B cell (primary cell): Measurements from ENCODE around the gene MAPKBP1. TPM values are rescaled to one million over a fixed set of nuclear protein-coding genes. Genes with fewer than 3 reads are reported as not detected.

Experiments
- ATAC-seq: fragments of 200-7000 bp; cut with Tn5 transposase; one replicate; pipeline ENCODE4 v1.10.0; 2021; ENCODE audit warnings: low read depth, mild to moderate bottlenecking, moderate number of reproducible peaks, moderate library complexity
- CTCF ChIA-PET: fragments of 350-600 bp; sonication (Branson Sonifier 250); formaldehyde crosslinking; loops from one replicate; lab custom pipeline; 2021; ENCODE audit warnings: antibody characterized with exemption, inconsistent platforms; lab: Charles Lee
- POLR2A ChIA-PET: fragments of 350-600 bp; sonication (Branson Sonifier 250); formaldehyde crosslinking; loops from one replicate; lab custom pipeline; 2021; ENCODE audit warnings: antibody characterized with exemption; lab: Charles Lee
- DNase-seq: peaks from one replicate; pipeline ENCODE4 v3.0.0; 2013
- H2AFZ ChIP-seq: 2 replicates; pipeline ENCODE4 v1.6.1; 2012; ENCODE audit warnings: mild to moderate bottlenecking, low read depth, low read length; ENCODE audit not compliant: insufficient read depth, poor library complexity, severe bottlenecking
- H3K27ac ChIP-seq, 2 donors: 1 replicate in 1 of 2; 2 replicates in 1 of 2; pipeline ENCODE4 v1.5.1; 2012 to 2013; ENCODE audit warnings: low read length in 2 of 2, mild to moderate bottlenecking in 2 of 2, moderate library complexity in 1 of 2
- H3K27me3 ChIP-seq, 4 experiments: fragments of 200-600 bp in 1 of 4; sonication (generic) in 1 of 4; replicated peaks in 1 of 4; 1 replicate in 2 of 4; 2 replicates in 2 of 4; pipeline versions ENCODE4 v1.6.1 to v1.7.0; 2013 to 2016; ENCODE audit warnings: low read length in 3 of 4, mild to moderate bottlenecking in 2 of 4, mixed read lengths in 1 of 4, moderate library complexity in 1 of 4; ENCODE audit not compliant: insufficient read depth in 4 of 4, control insufficient read depth in 3 of 4; ENCODE audit errors: control extremely low read depth in 1 of 4
- H3K36me3 ChIP-seq, 2 experiments: replicated peaks in 1 of 2; 1 replicate in 1 of 2; 2 replicates in 1 of 2; pipeline versions ENCODE4 v1.6.1 to v1.7.1; 2013; ENCODE audit warnings: low read length in 1 of 2; ENCODE audit not compliant: insufficient read depth in 2 of 2, control insufficient read depth in 1 of 2; ENCODE audit errors: control extremely low read depth in 1 of 2, extremely low read depth in 1 of 2
- H3K4me1 ChIP-seq, 2 donors: fragments of 200-600 bp in 1 of 2; sonication (generic) in 1 of 2; 1 replicate in 1 of 2; 2 replicates in 1 of 2; pipeline versions ENCODE4 v1.5.1 to v1.6.1; 2013 to 2017; ENCODE audit warnings: low read length in 2 of 2; ENCODE audit not compliant: control insufficient read depth in 2 of 2, insufficient read depth in 2 of 2
- H3K4me2 ChIP-seq: replicated peaks from 2 replicates; pipeline ENCODE3; 2012; ENCODE audit warnings: mild to moderate bottlenecking, low read depth, low read length; ENCODE audit not compliant: poor library complexity, severe bottlenecking
- H3K4me3 ChIP-seq, 5 experiments: fragments of 200-600 bp in 1 of 5; sonication (generic) in 1 of 5; 1 replicate in 3 of 5; 2 replicates in 2 of 5; pipeline versions ENCODE4 v1.5.1 to v1.7.0; 2011 to 2016; ENCODE audit warnings: low read length in 4 of 5, mild to moderate bottlenecking in 4 of 5, low read depth in 2 of 5, control low read depth in 1 of 5, moderate library complexity in 1 of 5; ENCODE audit not compliant: insufficient read depth in 1 of 5; ENCODE audit errors: control extremely low read depth in 1 of 5, extremely low read depth in 1 of 5
- H3K79me2 ChIP-seq: fragments of 200-600 bp; sonication (generic); one replicate; pipeline ENCODE4 v1.6.0; 2016; ENCODE audit warnings: low read length; ENCODE audit not compliant: control insufficient read depth, insufficient read depth
- H3K9ac ChIP-seq: fragments of 200-600 bp; sonication (generic); 2 replicates; pipeline ENCODE4 v1.6.1; 2017; ENCODE audit warnings: mild to moderate bottlenecking, low read length, moderate library complexity
- H3K9me3 ChIP-seq, 3 donors: one replicate each; pipeline versions ENCODE4 v1.6.1 to v1.7.1; 2013; ENCODE audit warnings: low read length in 2 of 3; ENCODE audit not compliant: control insufficient read depth in 2 of 3, insufficient read depth in 1 of 3; ENCODE audit errors: control extremely low read depth in 1 of 3
- H4K20me1 ChIP-seq: 2 replicates; pipeline ENCODE4 v1.6.0; 2012; ENCODE audit warnings: mild to moderate bottlenecking, low read length; ENCODE audit not compliant: insufficient read depth, control insufficient read depth, poor library complexity, severe bottlenecking
- H3K27ac Mint-ChIP-seq: one replicate; pipeline ENCODE4 v1.8.0; 2021; ENCODE audit warnings: mixed read lengths
- H3K27me3 Mint-ChIP-seq: one replicate; pipeline ENCODE4 v1.8.0; 2021; ENCODE audit warnings: mixed read lengths
- H3K4me1 Mint-ChIP-seq: one replicate; pipeline ENCODE4 v1.8.0; 2021; ENCODE audit warnings: mixed read lengths
- H3K4me3 Mint-ChIP-seq: one replicate; pipeline ENCODE4 v1.8.0; 2021; ENCODE audit warnings: mixed read lengths
- H3K9me3 Mint-ChIP-seq: one replicate; pipeline ENCODE4 v1.8.0; 2022; ENCODE audit warnings: mixed read lengths; ENCODE audit not compliant: insufficient read depth
- EZH2 ChIP-seq: IDR thresholded peaks from 2 replicates; pipeline ENCODE4 v1.6.1; 2012; ENCODE audit warnings: borderline replicate concordance, low read depth, mild to moderate bottlenecking, moderate library complexity, low read length; ENCODE audit not compliant: insufficient read depth, poor library complexity, severe bottlenecking
- WGBS: methylation state at CpG from one replicate; pipeline ENCODE4 v1.1.5; 2013; ENCODE audit warnings: missing lambda C conversion rate; ENCODE audit not compliant: insufficient coverage; 5-methylcytosine and 5-hydroxymethylcytosine counted together
- intact Hi-C: fragments of 100-400 bp; cut with micrococcal nuclease; formaldehyde crosslinking; loops from one replicate; pipeline ENCODE4 v1.10.0; 2022
- polyA plus RNA-seq: library from polyadenylated mRNA; depleted of rRNA; stranded (reverse); fragments of >200 nt; gene quantifications from 2 replicates; pipeline ENCODE4 v1.2.3, GENCODE V29; 2012
- total RNA-seq, 2 donors: library from RNA; stranded (reverse); fragments of 120-200 nt in 1 of 2; gene quantifications; 1 replicate in 1 of 2; 2 replicates in 1 of 2; pipeline versions ENCODE4 v1.2.3 to v1.2.4, GENCODE V29; 2013 to 2022
- TF ChIP-seq, protein P1 (sequence below): fragments of 200-600 bp; IDR thresholded peaks from one replicate; pipeline ENCODE4 v1.8.0; 2022; ENCODE audit warnings: antibody characterized with exemption, mild to moderate bottlenecking

Gene MAPKBP1
- total and polyA plus RNA-seq, 2 donors (not counting 1 experiment from before 2014, with no cell fraction given): 14.1 to 59.2 TPM

DNA sequence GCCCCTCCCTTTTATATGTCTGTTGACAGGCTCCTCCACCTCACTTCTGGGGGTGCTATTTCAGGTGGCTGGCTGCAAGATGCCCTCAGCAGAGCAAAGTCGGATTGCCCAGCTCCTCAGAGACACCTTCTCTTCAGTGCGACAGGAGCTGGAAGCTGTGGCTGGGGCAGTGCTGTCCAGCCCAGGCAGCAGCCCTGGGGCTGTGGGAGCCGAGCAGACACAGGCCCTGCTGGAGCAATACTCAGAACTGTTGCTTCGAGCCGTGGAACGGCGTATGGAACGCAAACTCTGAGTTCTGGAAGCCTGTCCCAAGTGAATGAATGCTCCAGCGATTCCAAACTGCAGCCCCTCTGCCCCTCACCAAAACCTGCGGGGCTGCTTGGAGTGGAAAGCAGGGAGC lies 50.9 kb downstream of the MAPKBP1 start:
- peaks cover 9% of the 10 kb centered on the region for H3K79me2 ChIP-seq

More for the DNA sequence above, 50.9 kb downstream of the MAPKBP1 start:
- CTCF ChIA-PET: interaction anchor here (2.6 kb wide), 1 partner anchor 14 kb away, joined by 23 read pairs; no protein-coding TSS in a partner anchor
- Histone ChIP-seq H3K9me3 (no peaks in the 10 kb centered on the region), H3K4me3 (no peak overlapping the region), H3K9ac (no peak overlapping the region), H3K36me3 (peaks cover 0 to 13% of the 10 kb centered on the region in 2 experiments), H3K27me3 (no peaks in the 10 kb centered on the region), H3K4me2 (no peak overlapping the region), H2AFZ (no peak overlapping the region), H4K20me1 (peaks cover 4% of the 10 kb centered on the region), H3K27ac (no peak overlapping the region), H3K4me1 (peaks cover 9 to 17% of the 10 kb centered on the region in 2 donors)
- intact Hi-C loops: loop anchor here (5.0 kb wide), 2 partner anchors 283 to 447 kb away; partner anchors contain the start of genes GANC, RPAP1 and TMEM87A
- H3K4me3 Mint-ChIP-seq: no peak overlapping the region
- DNase-seq (no peak), ATAC-seq (no peak)
- H3K27me3 Mint-ChIP-seq: no peaks in the 10 kb centered on the region
- POLR2A ChIA-PET: no interaction called here
- no peak overlapping the region for H3K27ac Mint-ChIP-seq
- TF ChIP-seq, protein P1, sequence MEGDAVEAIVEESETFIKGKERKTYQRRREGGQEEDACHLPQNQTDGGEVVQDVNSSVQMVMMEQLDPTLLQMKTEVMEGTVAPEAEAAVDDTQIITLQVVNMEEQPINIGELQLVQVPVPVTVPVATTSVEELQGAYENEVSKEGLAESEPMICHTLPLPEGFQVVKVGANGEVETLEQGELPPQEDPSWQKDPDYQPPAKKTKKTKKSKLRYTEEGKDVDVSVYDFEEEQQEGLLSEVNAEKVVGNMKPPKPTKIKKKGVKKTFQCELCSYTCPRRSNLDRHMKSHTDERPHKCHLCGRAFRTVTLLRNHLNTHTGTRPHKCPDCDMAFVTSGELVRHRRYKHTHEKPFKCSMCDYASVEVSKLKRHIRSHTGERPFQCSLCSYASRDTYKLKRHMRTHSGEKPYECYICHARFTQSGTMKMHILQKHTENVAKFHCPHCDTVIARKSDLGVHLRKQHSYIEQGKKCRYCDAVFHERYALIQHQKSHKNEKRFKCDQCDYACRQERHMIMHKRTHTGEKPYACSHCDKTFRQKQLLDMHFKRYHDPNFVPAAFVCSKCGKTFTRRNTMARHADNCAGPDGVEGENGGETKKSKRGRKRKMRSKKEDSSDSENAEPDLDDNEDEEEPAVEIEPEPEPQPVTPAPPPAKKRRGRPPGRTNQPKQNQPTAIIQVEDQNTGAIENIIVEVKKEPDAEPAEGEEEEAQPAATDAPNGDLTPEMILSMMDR: no peak
- no peak for TF ChIP-seq EZH2
- peaks cover 14% of the 10 kb centered on the region for H3K4me1 Mint-ChIP-seq
- 98% methylated on average over 10 of the region's 10 CpGs for WGBS
- H3K9me3 Mint-ChIP-seq: no peaks in the 10 kb centered on the region
